Small intestine (tissue), 7 donors: ENCODE data around the gene SMARCC1. TPM values are rescaled to one million over a fixed set of nuclear protein-coding genes. Genes with fewer than 3 reads are reported as not detected.

ENCODE experiments used
- DNase-seq, 2 donors: peaks; one replicate each; pipeline versions ENCODE4 v3.0.0 to v3.0.0-alpha.2; 2013
- FAIRE-seq: peaks from 2 replicates; lab custom pipeline; 2012; peaks lifted over from hg19 to GRCh38; lab: Jason Lieb, UNC
- H3K27ac ChIP-seq, 3 donors: one replicate each; pipeline ENCODE4 v1.5.1; 2013; ENCODE audit warnings: low read length in 2 of 3, mild to moderate bottlenecking in 2 of 3, control low read depth in 1 of 3, inconsistent platforms in 1 of 3, low read depth in 1 of 3, moderate library complexity in 1 of 3
- H3K27me3 ChIP-seq, 3 donors: one replicate each; pipeline ENCODE4 v1.6.1; 2013; ENCODE audit warnings: low read length in 3 of 3, inconsistent platforms in 1 of 3; ENCODE audit not compliant: control insufficient read depth in 3 of 3, insufficient read depth in 3 of 3
- H3K36me3 ChIP-seq, 3 donors: one replicate each; pipeline ENCODE4 v1.6.1; 2013; ENCODE audit warnings: low read length in 3 of 3, inconsistent platforms in 1 of 3, low read depth in 1 of 3, mild to moderate bottlenecking in 1 of 3, moderate library complexity in 1 of 3; ENCODE audit not compliant: control insufficient read depth in 3 of 3, insufficient read depth in 2 of 3
- H3K4me1 ChIP-seq, 3 donors: one replicate each; pipeline ENCODE4 v1.6.1; 2013; ENCODE audit warnings: low read length in 2 of 3, inconsistent platforms in 1 of 3, low read depth in 1 of 3, mild to moderate bottlenecking in 1 of 3, moderate library complexity in 1 of 3; ENCODE audit not compliant: control insufficient read depth in 3 of 3, insufficient read depth in 2 of 3
- H3K4me3 ChIP-seq, 3 donors: one replicate each; pipeline ENCODE4 v1.5.1; 2013; ENCODE audit warnings: low read length in 3 of 3, control low read depth in 1 of 3, inconsistent platforms in 1 of 3, low read depth in 1 of 3, mild to moderate bottlenecking in 1 of 3, moderate library complexity in 1 of 3
- H3K9me3 ChIP-seq, 2 donors: one replicate each; pipeline ENCODE4 v1.6.1; 2013; ENCODE audit warnings: low read depth in 1 of 2, low read length in 1 of 2; ENCODE audit not compliant: control insufficient read depth in 2 of 2, insufficient read depth in 1 of 2
- WGBS, 3 donors: extraction: QIAGEN DNeasy Blood & Tissue Kit; methylation state at CpG; one replicate each; pipeline ENCODE4 v1.1.7; 2013; 5-methylcytosine and 5-hydroxymethylcytosine counted together
- polyA plus RNA-seq, 4 donors: library from polyadenylated mRNA; stranded (reverse) in 3 of 4; unstranded in 1 of 4; fragments of 200-250 nt in 3 of 4; fragments of 120-200 nt in 1 of 4; gene quantifications; one replicate each; pipeline versions ENCODE4 v1.2.1 to v1.2.3, GENCODE V29; 2013
- donor health status: healthy with polysubstance abuse.
- donor health status: control.
- donor health status: control.
- donor health status: Bipolar disorder and iron deficiency.
- donor health status: healthy.

The SMARCC1 gene
- polyA plus RNA-seq, 4 donors: 10.7 to 52.6 (median 19.4) TPM

DNA sequence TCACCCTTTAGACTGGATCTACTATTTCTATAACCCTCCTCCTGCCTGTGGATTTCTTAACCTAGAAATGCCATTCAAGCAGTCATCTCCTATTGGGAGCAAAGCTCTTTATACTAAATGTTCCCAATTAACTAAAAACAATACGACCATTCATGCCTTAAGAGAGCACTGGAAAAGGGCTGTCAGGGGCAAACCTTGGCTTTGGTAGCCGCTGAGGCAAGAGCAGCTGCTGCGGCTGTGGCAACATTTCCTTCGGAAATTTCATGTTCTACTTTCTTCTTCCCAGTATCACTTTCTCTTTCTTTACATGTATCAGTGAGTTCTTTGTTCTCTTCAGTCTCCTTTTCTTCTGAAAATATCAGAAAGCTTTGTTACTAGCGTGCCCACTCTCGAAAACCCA lies 146.7 kb downstream of the SMARCC1 start:
- 52 to 77% (median 56%) methylated on average over 6 of the region's 6 CpGs for WGBS, 3 donors

DNA sequence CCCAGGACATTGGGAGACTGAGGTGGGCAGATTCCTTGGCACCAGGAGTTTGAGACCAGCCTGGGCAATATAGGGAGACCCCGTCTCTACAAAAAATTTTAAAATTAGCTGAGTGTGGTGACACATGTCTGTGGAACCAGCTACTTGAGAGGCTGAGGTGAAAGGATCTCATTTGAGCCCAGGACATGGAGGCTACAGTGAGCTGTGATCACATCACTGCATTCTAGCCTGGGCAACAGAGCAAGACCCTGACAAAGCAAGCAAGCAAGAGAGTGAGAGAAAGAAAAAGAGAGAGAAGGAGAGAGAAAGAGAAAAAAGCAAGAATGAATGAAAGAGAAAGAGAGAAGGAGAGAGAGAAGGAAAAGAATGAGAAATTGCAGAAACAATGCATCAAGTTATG lies 150.9 kb downstream of the SMARCC1 start:
- DNase-seq (no peak), FAIRE-seq (no peak)
- Histone ChIP-seq H3K27ac (no peak overlapping the region), H3K9me3 (no peaks in the 10 kb centered on the region), H3K4me1 (no peaks in the 10 kb centered on the region), H3K27me3 (no peaks in the 10 kb centered on the region), H3K36me3 (peaks cover 5 to 27% (median 13%) of the 10 kb centered on the region in 3 donors), H3K4me3 (no peak overlapping the region)
- WGBS, 3 donors: 95 to 97% (median 97%) methylated on average over 1 of the region's 1 CpG

More for the DNA sequence above, 146.7 kb downstream of the SMARCC1 start:
- Histone ChIP-seq H3K27me3 (no peaks in the 10 kb centered on the region), H3K4me3 (no peak overlapping the region), H3K36me3 (peaks cover 5 to 29% (median 10%) of the 10 kb centered on the region in 3 donors), H3K4me1 (no peaks in the 10 kb centered on the region), H3K9me3 (no peaks in the 10 kb centered on the region), H3K27ac (no peak overlapping the region)
- FAIRE-seq (no peak), DNase-seq (no peak)

DNA sequence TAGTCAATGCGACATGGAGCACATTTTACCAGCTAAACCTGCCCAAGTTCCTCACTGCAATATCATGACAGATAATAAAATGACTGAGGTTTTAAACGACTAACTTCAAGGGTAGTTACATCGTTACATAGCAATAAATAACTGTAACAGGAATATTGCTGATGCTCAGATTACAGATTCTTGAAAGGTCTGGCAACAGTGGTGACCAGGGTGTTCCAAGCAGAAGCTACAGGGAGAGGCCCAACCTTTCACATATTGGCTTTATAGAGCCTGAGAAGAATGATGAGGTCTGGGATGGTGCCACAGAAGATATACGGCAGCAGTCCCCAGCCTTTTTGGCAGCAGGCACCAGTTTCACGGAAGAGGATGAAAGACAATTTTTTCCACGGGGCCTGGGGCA lies 151.9 kb downstream of the SMARCC1 start:
- Histone ChIP-seq H3K27ac (no peak overlapping the region), H3K4me1 (no peaks in the 10 kb centered on the region), H3K9me3 (no peaks in the 10 kb centered on the region), H3K36me3 (peaks cover 2 to 32% (median 13%) of the 10 kb centered on the region in 3 donors), H3K4me3 (no peak overlapping the region), H3K27me3 (no peaks in the 10 kb centered on the region)
- no peak for FAIRE-seq
- DNase-seq: no peak
- 68 to 79% (median 77%) methylated on average over 6 of the region's 6 CpGs for WGBS, 3 donors

DNA sequence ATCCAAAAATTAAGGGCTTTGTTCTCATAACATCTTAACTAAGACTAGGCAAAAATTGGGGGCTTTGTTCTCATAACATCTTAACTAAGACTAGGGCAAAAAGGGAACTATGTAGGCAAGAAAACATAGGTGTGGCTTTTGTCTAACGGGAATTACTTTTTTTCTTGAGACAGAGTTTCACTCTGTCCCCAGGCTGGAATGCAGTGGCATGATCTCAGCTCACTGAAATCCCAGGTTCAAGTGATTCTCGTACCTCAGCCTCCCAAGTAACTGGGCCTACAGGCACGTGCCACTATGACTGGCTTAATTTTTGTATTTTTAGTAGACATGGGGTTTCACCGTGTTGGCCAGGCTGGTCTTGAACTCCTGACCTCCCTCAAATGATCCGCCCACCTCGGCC lies 153.3 kb downstream of the SMARCC1 start:
- Histone ChIP-seq H3K27me3 (no peaks in the 10 kb centered on the region), H3K9me3 (no peaks in the 10 kb centered on the region), H3K27ac (no peak overlapping the region), H3K36me3 (peaks cover 5 to 38% (median 11%) of the 10 kb centered on the region in 3 donors), H3K4me1 (no peaks in the 10 kb centered on the region), H3K4me3 (no peak overlapping the region)
- WGBS, 3 donors: 92 to 93% (median 93%) methylated on average over 6 of the region's 6 CpGs
- FAIRE-seq: no peak
- DNase-seq: no peak

DNA sequence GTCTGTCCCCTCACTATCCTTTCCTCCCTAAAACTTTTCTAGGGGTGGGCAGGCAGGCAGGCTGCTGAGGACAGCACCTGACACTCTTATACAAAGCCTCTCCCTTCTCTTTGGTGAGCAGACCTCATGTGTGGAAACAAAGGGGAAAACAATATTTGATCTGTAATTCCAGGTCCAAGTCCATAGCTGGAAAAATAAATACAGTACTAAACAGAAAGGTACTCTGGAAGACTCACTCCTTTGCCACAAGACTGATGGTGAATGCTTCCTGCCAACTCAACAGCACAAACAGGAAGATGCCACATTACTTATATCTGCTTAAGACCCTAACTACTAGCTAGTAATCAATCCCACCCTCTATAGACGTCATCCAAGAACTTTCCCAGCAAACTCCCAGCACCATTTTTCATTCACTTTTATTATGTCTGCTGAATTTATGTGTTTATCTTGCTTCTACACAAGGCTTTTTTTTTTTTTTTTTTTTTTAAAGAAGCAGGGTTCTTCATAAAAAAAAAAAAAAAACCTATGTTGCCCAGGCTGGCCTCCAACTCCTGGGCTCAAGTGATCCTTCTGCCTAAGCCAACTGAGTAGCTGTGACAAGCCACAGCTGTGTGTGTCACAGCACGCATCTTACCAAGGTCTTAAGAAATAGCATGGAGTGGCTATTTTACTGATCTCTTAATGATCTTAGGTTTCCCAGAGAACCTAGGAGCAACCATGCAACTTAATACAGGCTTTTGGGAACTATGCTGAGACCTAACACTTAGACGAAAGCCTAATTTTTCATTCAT lies 158.8 kb downstream of the SMARCC1 start:
- FAIRE-seq (no peak), DNase-seq (no peak)
- Histone ChIP-seq H3K4me3 (no peak overlapping the region), H3K27me3 (no peaks in the 10 kb centered on the region), H3K9me3 (no peaks in the 10 kb centered on the region), H3K4me1 (no peaks in the 10 kb centered on the region), H3K36me3 (peaks cover 11 to 46% (median 13%) of the 10 kb centered on the region in 3 donors), H3K27ac (no peak overlapping the region)
- WGBS, 3 donors: 84 to 96% (median 93%) methylated on average over 3 of the region's 3 CpGs

DNA sequence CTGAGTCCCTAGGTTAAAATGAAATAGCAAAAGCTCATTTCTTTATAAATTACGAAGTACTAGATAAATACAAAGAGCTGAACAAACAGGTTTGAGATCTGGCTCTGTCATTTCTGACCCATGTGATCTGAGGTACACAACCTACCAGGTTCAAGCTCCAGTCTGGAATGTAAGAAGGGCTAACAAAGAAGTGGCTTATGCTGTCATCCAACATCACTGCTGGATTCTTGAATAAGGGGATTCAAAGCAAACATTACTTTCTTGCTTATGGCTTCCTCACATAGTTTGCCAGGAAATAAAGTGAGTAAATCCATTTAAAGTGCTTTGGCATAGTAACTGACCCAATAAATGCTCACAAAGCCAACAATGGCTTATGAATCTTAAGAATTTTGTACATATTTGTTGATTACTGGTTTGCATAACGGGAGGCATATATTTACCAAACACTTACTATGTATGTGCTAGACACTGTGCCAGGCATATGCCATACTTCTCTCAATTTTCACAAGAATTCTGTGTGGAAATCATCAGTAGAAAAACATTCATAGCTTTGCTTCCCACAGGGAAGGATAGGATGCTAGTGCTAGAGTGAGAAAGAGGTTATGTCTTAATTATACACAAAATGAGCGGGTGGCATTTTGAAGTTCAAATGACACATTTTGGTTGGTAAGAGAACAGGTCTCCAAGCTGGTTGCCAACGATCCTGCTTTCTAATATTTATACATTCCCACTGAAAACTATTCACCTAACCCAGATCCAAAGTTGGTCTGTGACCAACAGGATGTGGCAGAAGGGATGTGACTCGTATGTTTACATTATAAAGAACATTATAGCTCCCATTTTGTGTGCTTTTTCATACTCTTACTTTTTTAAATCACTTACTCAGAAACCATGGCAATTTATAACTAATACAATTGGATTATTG lies 164.3 kb downstream of the SMARCC1 start:
- Histone ChIP-seq H3K4me3 (no peak overlapping the region), H3K27ac (no peak overlapping the region), H3K36me3 (peaks cover 11 to 37% (median 11%) of the 10 kb centered on the region in 3 donors), H3K27me3 (no peaks in the 10 kb centered on the region), H3K9me3 (no peaks in the 10 kb centered on the region), H3K4me1 (no peaks in the 10 kb centered on the region)
- no peak for FAIRE-seq
- DNase-seq: no peak
- WGBS, 3 donors: 69 to 76% (median 74%) methylated on average over 5 of the region's 5 CpGs

DNA sequence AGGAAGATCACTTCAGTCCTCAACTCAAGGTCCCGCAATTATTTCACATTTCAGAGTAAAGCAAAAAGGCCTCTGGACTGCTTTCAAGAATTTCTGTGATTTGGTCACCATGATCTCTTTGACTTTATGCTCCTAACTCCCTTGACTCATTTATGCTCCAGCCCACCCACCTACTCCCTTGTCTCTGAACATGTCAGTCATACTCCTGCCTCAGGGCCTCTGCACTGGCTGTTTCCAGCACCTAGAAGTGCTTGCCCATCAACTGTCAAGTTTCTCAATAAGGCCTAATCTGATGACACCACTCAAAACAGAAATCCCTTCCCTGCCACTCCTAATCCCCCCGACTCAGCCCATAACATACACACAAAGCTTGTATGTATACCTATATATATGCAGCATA lies 166.9 kb downstream of the SMARCC1 start:
- WGBS, 3 donors: 96 to 98% (median 96%) methylated on average over 2 of the region's 2 CpGs
- no peaks in the 10 kb centered on the region for H3K27me3 ChIP-seq
- no peak for DNase-seq
- H3K27ac ChIP-seq: no peak overlapping the region
- no peaks in the 10 kb centered on the region for H3K9me3 ChIP-seq
- no peak overlapping the region for H3K4me3 ChIP-seq
- no peak for FAIRE-seq
- no peaks in the 10 kb centered on the region for H3K4me1 ChIP-seq
- H3K36me3 ChIP-seq: peaks cover 9 to 35% (median 12%) of the 10 kb centered on the region in 3 donors

DNA sequence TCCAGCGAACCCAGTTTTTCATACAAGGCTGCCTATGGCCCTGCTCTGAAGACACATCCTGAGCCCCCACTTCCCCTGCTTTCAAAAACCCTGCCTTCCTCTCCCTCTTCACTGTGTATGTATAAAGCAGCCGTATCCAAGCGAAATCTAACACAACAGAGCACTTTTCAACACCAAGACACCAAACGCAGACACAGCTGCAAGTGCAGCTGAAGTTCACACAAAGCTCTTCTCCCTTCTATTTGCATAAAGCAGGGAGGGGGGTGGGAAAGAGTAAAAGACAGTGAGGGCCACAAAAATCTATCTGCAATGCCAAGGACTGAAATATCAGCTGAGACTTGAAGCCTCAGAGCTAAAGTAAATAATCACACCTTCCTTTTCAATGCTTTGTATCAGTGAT lies 168.0 kb downstream of the SMARCC1 start:
- no peak for FAIRE-seq

More for the DNA sequence above, 168.0 kb downstream of the SMARCC1 start:
- Histone ChIP-seq H3K4me3 (no peak overlapping the region), H3K27me3 (no peaks in the 10 kb centered on the region), H3K9me3 (no peaks in the 10 kb centered on the region), H3K36me3 (peaks cover 11 to 29% (median 13%) of the 10 kb centered on the region in 3 donors), H3K4me1 (no peaks in the 10 kb centered on the region), H3K27ac (no peak overlapping the region)
- DNase-seq: no peak
- WGBS, 3 donors: 72 to 89% (median 83%) methylated on average over 4 of the region's 4 CpGs
